Activated naive CD4-positive, alpha-beta T cell treated with anti-CD3 and anti-CD28 coated beads, Interleukin-2, amount 50 U/mL, for 72 hours (primary cell): ENCODE measurements around the gene HBEGF. TPM values are rescaled to one million over a fixed set of nuclear protein-coding genes. Genes with fewer than 3 reads are reported as not detected.

Source experiments
- ATAC-seq, 2 donors: fragments of 150-1000 bp; cut with Tn5 transposase; 2 replicates each; pipeline ENCODE4 v1.10.0; 2021; ENCODE audit warnings: mild to moderate bottlenecking in 2 of 2, moderate library complexity in 2 of 2
- DNase-seq, 2 donors: peaks; one replicate each; pipeline ENCODE4 v3.0.0; 2021 to 2022; ENCODE audit warnings: low spot score in 2 of 2
- H3K27ac Mint-ChIP-seq, 2 donors: one replicate each; pipeline ENCODE4 v1.8.0; 2022; ENCODE audit warnings: mild to moderate bottlenecking in 2 of 2, mixed read lengths in 2 of 2
- H3K36me3 Mint-ChIP-seq, 2 donors: one replicate each; pipeline ENCODE4 v1.8.0; 2022; ENCODE audit warnings: mixed read lengths in 2 of 2
- H3K9me3 Mint-ChIP-seq, 2 donors: one replicate each; pipeline ENCODE4 v1.8.0; 2022; ENCODE audit warnings: mixed read lengths in 2 of 2
- total RNA-seq, 2 donors: library from RNA; stranded (reverse); gene quantifications; one replicate each; pipeline ENCODE4 v1.2.3, GENCODE V29; 2022

HBEGF gene
- total RNA-seq, 2 donors from 2014 or later, result 6.9 to 10.5 TPM

- DNase-seq (no peak), ATAC-seq (no peak)
- Mint-ChIP-seq H3K9me3 (peaks cover 0 to 9% of the 10 kb centered on the region in 2 donors), H3K27ac (peak overlapping the region in 1 of 2 donors; percentile 39), H3K36me3 (no peaks in the 10 kb centered on the region)
These were observed 21.7 kb downstream of the HBEGF start for GRCh38 chr5:140324617-140325241.

- Mint-ChIP-seq H3K9me3 (peaks cover 0 to 9% of the 10 kb centered on the region in 2 donors), H3K27ac (no peak overlapping the region), H3K36me3 (no peaks in the 10 kb centered on the region)
- DNase-seq (no peak), ATAC-seq (no peak)
These were observed 22.3 kb downstream of the HBEGF start for GRCh38 chr5:140324041-140324600.

GRCh38 chr5:140322751-140323731 is 23.4 kb downstream of the HBEGF start:
- DNase-seq, result no peak
- peaks cover 0 to 9% of the 10 kb centered on the region in 2 donors for H3K9me3 Mint-ChIP-seq
- no peaks in the 10 kb centered on the region for H3K36me3 Mint-ChIP-seq

GRCh38 chr5:140321796-140322195 is 24.6 kb downstream of the HBEGF start:
- no peak overlapping the region for H3K27ac Mint-ChIP-seq
- peaks cover 0 to 9% of the 10 kb centered on the region in 2 donors for H3K9me3 Mint-ChIP-seq
- H3K36me3 Mint-ChIP-seq, result no peaks in the 10 kb centered on the region
- DNase-seq (no peak), ATAC-seq (no peak)

More at GRCh38 chr5:140322751-140323731, 23.4 kb downstream of the HBEGF start:
- ATAC-seq, result no peak
- H3K27ac Mint-ChIP-seq, result peak overlapping the region in 1 of 2 donors; percentile 17

- DNase-seq, result no peak
- Mint-ChIP-seq H3K27ac (peak overlapping the region in 1 of 2 donors; percentile 35), H3K36me3 (no peaks in the 10 kb centered on the region), H3K9me3 (peaks cover 0 to 9% of the 10 kb centered on the region in 2 donors)
- no peak for ATAC-seq
These were observed 26.6 kb downstream of the HBEGF start for GRCh38 chr5:140319833-140320232.

GRCh38 chr5:140318792-140319191 is 27.6 kb downstream of the HBEGF start:
- no peak for ATAC-seq
- peaks cover 0 to 9% of the 10 kb centered on the region in 2 donors for H3K9me3 Mint-ChIP-seq
- no peaks in the 10 kb centered on the region for H3K36me3 Mint-ChIP-seq
- DNase-seq, result no peak
- H3K27ac Mint-ChIP-seq, result no peak overlapping the region

- DNase-seq (no peak), ATAC-seq (no peak)
- Mint-ChIP-seq H3K36me3 (no peaks in the 10 kb centered on the region), H3K9me3 (peaks cover 0 to 9% of the 10 kb centered on the region in 2 donors), H3K27ac (no peak overlapping the region)
These were observed 28.5 kb downstream of the HBEGF start for GRCh38 chr5:140317859-140318258.

GRCh38 chr5:140312791-140313189 is 33.6 kb downstream of the HBEGF start:
- no peak overlapping the region for H3K27ac Mint-ChIP-seq
- no peak for DNase-seq
- H3K9me3 Mint-ChIP-seq, result no peaks in the 10 kb centered on the region
- H3K36me3 Mint-ChIP-seq, result no peaks in the 10 kb centered on the region
- no peak for ATAC-seq

- H3K27ac Mint-ChIP-seq, result no peak overlapping the region
- no peaks in the 10 kb centered on the region for H3K9me3 Mint-ChIP-seq
- peak in 1 of 2 donors; percentile 57 for ATAC-seq
- no peak for DNase-seq
- no peaks in the 10 kb centered on the region for H3K36me3 Mint-ChIP-seq
These were observed 34.2 kb downstream of the HBEGF start for GRCh38 chr5:140312067-140312790.

- Mint-ChIP-seq H3K27ac (no peak overlapping the region), H3K36me3 (no peaks in the 10 kb centered on the region)
- ATAC-seq, result no peak
These were observed 35.4 kb downstream of the HBEGF start for GRCh38 chr5:140311011-140311467.

GRCh38 chr5:140310434-140310833 is 36.0 kb downstream of the HBEGF start:
- ATAC-seq, result no peak
- Mint-ChIP-seq H3K9me3 (no peaks in the 10 kb centered on the region), H3K36me3 (no peaks in the 10 kb centered on the region)

More at GRCh38 chr5:140311011-140311467, 35.4 kb downstream of the HBEGF start:
- H3K9me3 Mint-ChIP-seq, result no peaks in the 10 kb centered on the region
- no peak for DNase-seq

GRCh38 chr5:140309706-140310249 is 36.6 kb downstream of the HBEGF start:
- ATAC-seq, result no peak
- DNase-seq, result no peak
- Mint-ChIP-seq H3K27ac (no peak overlapping the region), H3K9me3 (no peaks in the 10 kb centered on the region), H3K36me3 (no peaks in the 10 kb centered on the region)

More at GRCh38 chr5:140310434-140310833, 36.0 kb downstream of the HBEGF start:
- H3K27ac Mint-ChIP-seq, result no peak overlapping the region
- DNase-seq, result no peak

- no peaks in the 10 kb centered on the region for H3K9me3 Mint-ChIP-seq
- no peak for DNase-seq
- H3K27ac Mint-ChIP-seq, result no peak overlapping the region
- H3K36me3 Mint-ChIP-seq, result peaks cover 0 to 11% of the 10 kb centered on the region in 2 donors
- no peak for ATAC-seq
These were observed 40.9 kb downstream of the HBEGF start for GRCh38 chr5:140305471-140305870.

- Mint-ChIP-seq H3K36me3 (peaks cover 3 to 11% of the 10 kb centered on the region in 2 donors), H3K27ac (no peak overlapping the region), H3K9me3 (no peaks in the 10 kb centered on the region)
- ATAC-seq, result no peak
- DNase-seq, result no peak
These were observed 42.4 kb downstream of the HBEGF start for GRCh38 chr5:140303966-140304365.

- Mint-ChIP-seq H3K9me3 (no peaks in the 10 kb centered on the region), H3K36me3 (peaks cover 10 to 11% of the 10 kb centered on the region in 2 donors), H3K27ac (peak within 1 kb of the TSS; percentile 88 to 99)
- ATAC-seq, result peak; percentile 98 to 99
- peak; percentile 87 to 92 for DNase-seq
These were observed 43.4 kb downstream of the HBEGF start, which contains the start of gene PFDN1 for GRCh38 chr5:140302786-140303639. TSS of gene PFDN1 (minus strand) at chr5:140303101. CDS start at chr5:140303073, 28 bp downstream.
